ENCODE data around the gene ELOVL5. TPM values are rescaled to one million over a fixed set of nuclear protein-coding genes. Genes with fewer than 3 reads are reported as not detected.

ELOVL5 gene
- total RNA-seq, 4 donors from 2014 or later: 39.7 to 84.2 (median 57.4) TPM

GRCh38 chr6:53343092-53343491 is 5.7 kb downstream of the ELOVL5 start:
- TF ChIP-seq POLR2A (IDR thresholded peaks at IDR 0.05): no peak
- no peak for TF ChIP-seq POLR2AphosphoS5 (IDR thresholded peaks at IDR 0.05)
- no peaks in the 10 kb centered on the region for H3K9me3 ChIP-seq
- DNase-seq (ENCODE audit: low spot score in 2 of 2): no peak
- H3K36me3 ChIP-seq: no peaks in the 10 kb centered on the region
- H3K27ac ChIP-seq: no peak overlapping the region
- 74% methylated on average over 3 of the region's 3 CpGs for WGBS
- peaks cover 10% of the 10 kb centered on the region for H3K4me1 ChIP-seq
- H3K4me3 ChIP-seq: no peak overlapping the region
- H3K27me3 ChIP-seq: no peaks in the 10 kb centered on the region

DNA sequence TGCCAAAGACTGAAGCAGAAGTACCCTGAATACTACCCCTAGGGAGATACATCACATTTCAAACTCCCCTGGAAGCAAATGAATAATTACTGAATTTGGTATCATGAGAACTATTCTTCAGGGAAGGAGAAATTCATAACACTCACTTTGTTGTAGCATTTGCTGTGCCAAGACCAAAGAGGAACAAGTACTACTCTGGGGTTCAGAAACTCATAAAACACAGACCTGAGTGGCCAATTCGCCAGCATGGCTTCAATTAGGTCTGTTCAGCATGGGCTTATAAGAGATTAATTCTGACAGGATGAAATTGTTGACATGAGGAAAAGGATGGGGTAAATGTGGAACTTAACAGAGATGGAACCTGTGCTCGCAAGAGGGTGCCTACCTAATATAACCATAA is 6.5 kb downstream of the ELOVL5 start:
- TF ChIP-seq CTCF (IDR thresholded peaks at IDR 0.05) (no peak), EP300 (IDR thresholded peaks at IDR 0.05) (no peak), POLR2A (IDR thresholded peaks at IDR 0.05) (no peak), POLR2AphosphoS5 (IDR thresholded peaks at IDR 0.05) (no peak)
- H3K36me3 ChIP-seq: no peaks in the 10 kb centered on the region
- WGBS: 92% methylated on average over 2 of the region's 2 CpGs
- H3K4me3 ChIP-seq: no peak overlapping the region
- H3K27ac ChIP-seq: no peak overlapping the region
- no peaks in the 10 kb centered on the region for H3K9me3 ChIP-seq
- no peak for DNase-seq (ENCODE audit: low spot score in 2 of 2)
- H3K27me3 ChIP-seq: no peaks in the 10 kb centered on the region
- peaks cover 6% of the 10 kb centered on the region for H3K4me1 ChIP-seq

- TF ChIP-seq CTCF (IDR thresholded peaks at IDR 0.05) (no peak), POLR2A (IDR thresholded peaks at IDR 0.05) (no peak), EP300 (IDR thresholded peaks at IDR 0.05) (no peak), POLR2AphosphoS5 (IDR thresholded peaks at IDR 0.05) (no peak)
- no peak overlapping the region for H3K4me3 ChIP-seq
- DNase-seq (ENCODE audit: low spot score in 2 of 2): no peak
- no peaks in the 10 kb centered on the region for H3K36me3 ChIP-seq
- H3K27me3 ChIP-seq: no peaks in the 10 kb centered on the region
- peaks cover 4% of the 10 kb centered on the region for H3K4me1 ChIP-seq
- no peak overlapping the region for H3K27ac ChIP-seq
- H3K9me3 ChIP-seq: no peaks in the 10 kb centered on the region
- WGBS: 85% methylated on average over 2 of the region's 2 CpGs
These were observed 8.2 kb downstream of the ELOVL5 start for GRCh38 chr6:53340536-53340935.

DNA sequence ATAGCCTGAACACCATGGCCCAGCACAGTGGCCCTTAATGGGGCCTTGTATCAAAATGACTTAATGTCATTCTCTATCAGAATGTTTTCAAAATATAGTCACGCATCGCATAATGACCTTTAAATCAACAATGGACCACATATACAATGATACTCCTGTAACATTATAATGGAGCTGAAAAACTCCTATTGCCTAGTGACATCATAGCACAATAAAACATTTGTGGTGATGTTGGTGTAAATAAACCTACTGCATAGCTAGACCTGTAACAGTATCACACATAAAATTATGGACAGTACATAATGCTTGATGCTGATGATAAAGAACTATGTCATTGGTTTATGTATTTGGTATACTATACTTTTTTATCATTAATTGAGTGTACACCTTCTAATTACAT is 9.3 kb downstream of the ELOVL5 start:
- no peaks in the 10 kb centered on the region for H3K36me3 ChIP-seq
- H3K4me1 ChIP-seq: peaks cover 4% of the 10 kb centered on the region
- H3K9me3 ChIP-seq: no peaks in the 10 kb centered on the region
- 97% methylated on average over 2 of the region's 2 CpGs for WGBS
- no peak overlapping the region for H3K27ac ChIP-seq
- H3K27me3 ChIP-seq: no peaks in the 10 kb centered on the region
- H3K4me3 ChIP-seq: no peak overlapping the region
- DNase-seq (ENCODE audit: low spot score in 2 of 2): no peak
- no peak for TF ChIP-seq EP300 (IDR thresholded peaks at IDR 0.05)

DNA sequence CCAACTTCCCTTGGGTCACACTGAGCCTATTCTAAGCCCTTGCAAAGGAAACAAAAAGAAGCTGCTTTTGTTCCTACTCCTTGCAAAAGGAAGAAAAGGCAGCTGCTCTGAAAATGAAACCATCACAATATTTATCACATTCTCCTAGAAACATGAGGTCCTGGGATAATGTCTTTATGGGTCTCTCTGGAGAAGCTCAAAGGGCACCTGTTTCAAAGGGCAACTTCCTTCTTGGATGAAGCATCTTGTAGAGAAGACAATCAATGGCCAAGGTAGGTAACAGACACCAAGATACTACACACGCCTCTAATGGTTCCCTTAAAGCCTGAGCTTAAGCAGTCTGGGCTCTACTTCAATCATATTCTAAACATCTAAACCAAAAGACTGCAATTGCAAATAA is 10.4 kb downstream of the ELOVL5 start:
- H3K4me1 ChIP-seq: peaks cover 4% of the 10 kb centered on the region
- no peak for DNase-seq (ENCODE audit: low spot score in 2 of 2)
- no peak overlapping the region for H3K4me3 ChIP-seq
- WGBS: 68% methylated on average over 1 of the region's 1 CpG
- H3K36me3 ChIP-seq: no peaks in the 10 kb centered on the region
- no peak overlapping the region for H3K27ac ChIP-seq
- no peaks in the 10 kb centered on the region for H3K9me3 ChIP-seq
- TF ChIP-seq POLR2AphosphoS5 (IDR thresholded peaks at IDR 0.05) (no peak), EP300 (IDR thresholded peaks at IDR 0.05) (no peak), POLR2A (IDR thresholded peaks at IDR 0.05) (no peak), CTCF (IDR thresholded peaks at IDR 0.05) (no peak)
- no peaks in the 10 kb centered on the region for H3K27me3 ChIP-seq

- no peak overlapping the region for H3K4me3 ChIP-seq
- TF ChIP-seq POLR2A (IDR thresholded peaks at IDR 0.05) (no peak), EP300 (IDR thresholded peaks at IDR 0.05) (no peak), CTCF (IDR thresholded peaks at IDR 0.05) (no peak), POLR2AphosphoS5 (IDR thresholded peaks at IDR 0.05) (no peak)
- 86% methylated on average over 4 of the region's 4 CpGs for WGBS
- no peak overlapping the region for H3K27ac ChIP-seq
- no peaks in the 10 kb centered on the region for H3K9me3 ChIP-seq
- H3K36me3 ChIP-seq: no peaks in the 10 kb centered on the region
- H3K27me3 ChIP-seq: no peaks in the 10 kb centered on the region
- no peak for DNase-seq (ENCODE audit: low spot score in 2 of 2)
- peaks cover 4% of the 10 kb centered on the region for H3K4me1 ChIP-seq
These were observed 12.7 kb downstream of the ELOVL5 start for GRCh38 chr6:53336070-53336469.
